ENCODE results near the gene HOXB5.

The HOXB5 gene

DNA sequence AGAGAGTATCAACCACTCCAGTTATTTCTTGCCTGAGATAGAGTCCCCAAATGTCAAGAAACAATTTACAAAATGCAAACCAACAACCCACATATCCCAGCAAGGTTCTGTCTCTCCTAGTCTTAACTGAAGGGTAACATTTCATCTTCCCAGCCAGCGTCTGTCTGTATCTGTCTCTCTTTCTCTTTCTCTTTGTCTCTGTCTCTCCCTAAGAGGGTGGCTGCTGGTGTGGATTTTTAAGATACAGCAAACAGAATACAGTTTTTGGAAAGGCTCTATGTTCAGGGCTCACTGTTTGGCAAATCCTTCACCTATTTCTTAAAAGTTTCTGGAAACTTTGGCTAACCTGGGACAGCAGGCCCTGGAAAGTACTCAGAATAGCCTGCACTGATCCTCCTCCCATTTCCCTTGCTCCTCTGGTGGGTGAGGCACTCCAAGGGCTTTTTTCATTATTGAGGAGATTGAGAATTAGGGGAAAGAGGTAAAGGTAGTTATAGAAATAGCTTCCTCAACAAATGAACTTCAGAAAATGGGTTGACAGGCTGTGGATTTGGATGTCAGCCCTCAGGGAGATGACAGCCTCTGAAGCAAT lies 21.7 kb downstream of the HOXB5 start:
- no peak for DNase-seq

DNA sequence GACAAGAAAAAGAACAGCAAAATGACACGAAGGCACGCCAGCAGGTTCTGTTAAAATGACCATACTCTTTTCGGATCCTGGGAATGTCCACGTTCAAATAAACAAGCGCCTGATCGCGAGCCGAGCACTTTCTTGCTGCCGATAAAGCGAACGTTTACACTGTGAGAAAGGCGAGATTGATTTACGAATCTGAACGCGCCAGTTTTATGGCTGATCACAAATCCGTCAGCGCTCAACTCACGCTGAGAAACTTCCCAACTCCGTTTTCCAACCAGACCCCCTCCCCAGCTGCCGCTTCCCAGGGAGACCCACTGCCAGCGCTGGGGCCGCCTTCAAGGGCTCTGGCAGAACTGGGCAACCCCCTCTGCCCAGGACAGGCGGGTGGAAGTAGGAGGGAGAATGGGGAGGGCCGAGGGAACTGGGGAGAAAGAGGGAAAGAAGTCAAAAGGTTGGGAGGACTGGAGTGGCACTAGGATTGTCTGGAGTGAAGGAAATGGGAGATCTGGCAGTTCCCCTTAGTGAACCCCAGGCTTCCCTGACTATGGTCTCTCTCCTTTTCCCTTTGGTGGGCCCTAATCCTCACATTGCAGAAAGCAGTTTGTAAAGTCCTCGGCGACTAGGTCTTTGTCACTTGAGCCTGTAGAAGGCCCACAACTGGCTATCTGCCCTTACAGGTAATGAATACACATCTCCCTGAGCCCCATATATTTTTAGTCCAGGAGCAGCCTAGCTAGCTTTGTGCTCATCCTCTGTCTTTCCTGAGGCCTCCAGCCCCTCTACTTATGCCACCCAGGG lies 22.4 kb downstream of the HOXB5 start:
- no peak for DNase-seq

DNA sequence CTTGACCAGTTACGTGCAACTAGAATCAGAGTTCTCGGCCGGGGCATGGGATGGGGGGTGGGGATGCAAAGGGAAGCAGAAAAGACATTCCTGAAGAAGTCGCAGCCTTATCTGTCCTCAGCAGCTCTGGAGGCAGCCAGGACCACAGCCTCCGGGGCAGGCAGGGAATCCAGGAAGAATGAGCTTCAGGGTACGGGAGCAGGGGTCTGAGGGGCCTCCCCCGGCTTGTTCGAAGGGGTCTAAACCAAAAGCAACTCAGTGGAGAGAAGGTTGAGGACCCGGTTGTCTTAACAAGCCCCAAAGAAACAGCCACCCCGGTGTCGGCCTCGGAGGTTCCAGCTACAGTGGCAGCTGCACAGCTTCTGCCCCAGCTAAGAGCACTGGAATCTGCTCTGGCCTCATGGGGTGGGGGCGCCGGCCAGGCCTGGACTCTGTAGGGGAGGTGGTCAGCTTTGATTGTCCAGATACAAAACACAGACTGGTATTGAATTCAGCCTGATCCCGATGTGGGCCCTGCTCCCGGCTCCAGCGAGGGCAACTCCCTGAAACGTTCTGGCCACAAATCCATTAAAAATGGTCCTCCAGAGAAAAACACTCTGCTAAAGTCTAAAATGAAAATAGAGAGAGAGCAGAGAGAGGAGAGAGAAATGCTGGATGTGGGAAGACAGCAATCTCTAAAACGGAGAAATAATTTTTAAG lies 23.1 kb downstream of the HOXB5 start:
- no peak for DNase-seq

DNA sequence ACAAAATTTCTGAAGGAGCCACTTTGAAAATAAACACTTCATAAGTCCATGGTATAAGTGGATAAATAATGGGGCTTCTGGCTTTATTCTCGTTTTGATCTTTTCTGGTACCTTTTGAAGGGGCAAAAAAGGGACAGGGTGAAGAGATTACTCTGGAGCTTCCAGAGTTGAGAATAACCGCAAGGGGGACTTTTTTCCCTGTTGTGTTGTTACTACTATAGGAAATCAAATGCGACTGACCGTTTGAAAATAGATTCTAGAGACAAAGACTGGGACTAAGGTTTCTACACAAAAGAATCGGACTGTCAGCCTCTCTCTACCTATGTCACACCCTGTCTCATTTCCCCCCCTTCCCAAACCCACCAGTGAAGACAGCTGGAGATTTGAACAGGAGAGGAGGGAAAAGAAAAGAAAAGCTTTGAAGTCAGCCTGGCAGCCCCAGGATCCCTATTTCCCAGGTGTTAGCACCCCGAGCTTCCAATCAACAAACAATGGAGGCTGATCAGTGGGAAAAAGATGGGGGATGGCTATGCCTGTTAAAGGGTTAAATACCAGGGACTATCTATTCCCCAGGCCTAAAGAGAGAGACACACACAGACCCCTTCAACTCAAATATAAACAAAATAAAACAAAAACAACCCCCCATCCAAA lies 23.8 kb downstream of the HOXB5 start:
- DNase-seq: no peak

DNA sequence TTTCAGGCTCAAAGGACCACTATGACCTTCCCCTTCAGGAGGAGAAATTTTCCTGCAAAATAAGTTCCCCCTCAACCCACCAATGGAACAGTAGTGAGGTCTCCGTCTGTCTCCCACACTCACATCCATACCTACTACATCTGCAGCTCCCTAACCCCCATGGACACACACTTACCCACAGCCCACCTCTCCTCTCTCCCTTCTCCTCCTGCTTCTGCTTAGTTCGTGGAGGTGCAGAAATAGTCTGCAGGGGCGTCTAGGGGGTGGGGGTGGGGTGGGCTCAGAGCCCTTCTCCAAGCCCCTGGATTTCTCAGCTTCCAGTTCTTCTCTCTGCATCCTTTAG lies 24.4 kb downstream of the HOXB5 start:
- no peak for DNase-seq

DNA sequence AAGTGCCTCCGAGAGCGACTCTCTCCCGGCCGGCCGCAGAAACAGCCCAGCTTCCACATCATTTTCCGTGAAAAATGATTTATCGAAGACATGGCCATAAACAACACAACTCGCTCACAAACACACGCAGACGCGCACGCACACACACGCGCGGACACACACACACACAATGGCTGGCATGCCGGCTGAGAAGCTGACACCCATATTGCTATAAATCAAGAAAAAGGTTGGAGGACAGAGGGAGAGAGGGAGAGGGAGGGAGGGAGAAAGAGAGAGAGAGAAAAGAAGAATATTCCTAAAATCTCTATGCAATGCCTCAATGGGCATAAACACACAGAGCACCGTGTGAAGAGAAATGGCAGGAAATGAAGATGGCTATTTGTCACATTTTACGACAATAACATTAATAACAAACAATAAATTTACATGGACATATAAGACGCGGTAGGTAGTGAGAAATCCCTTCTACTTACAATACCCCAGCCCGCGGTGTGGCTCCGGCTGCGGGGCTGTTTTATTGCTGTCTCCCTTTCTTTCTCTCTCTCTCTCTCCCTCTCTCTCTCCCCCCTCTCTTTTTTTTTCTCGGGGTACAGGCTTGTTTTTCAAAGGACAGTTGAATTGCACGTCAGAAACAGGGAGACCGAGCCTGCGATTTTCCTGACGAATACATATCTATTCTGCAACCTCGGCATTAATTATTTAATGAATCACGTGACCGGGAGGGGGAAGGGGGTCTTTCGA lies 24.9 kb downstream of the HOXB5 start:
- DNase-seq: no peak

DNA sequence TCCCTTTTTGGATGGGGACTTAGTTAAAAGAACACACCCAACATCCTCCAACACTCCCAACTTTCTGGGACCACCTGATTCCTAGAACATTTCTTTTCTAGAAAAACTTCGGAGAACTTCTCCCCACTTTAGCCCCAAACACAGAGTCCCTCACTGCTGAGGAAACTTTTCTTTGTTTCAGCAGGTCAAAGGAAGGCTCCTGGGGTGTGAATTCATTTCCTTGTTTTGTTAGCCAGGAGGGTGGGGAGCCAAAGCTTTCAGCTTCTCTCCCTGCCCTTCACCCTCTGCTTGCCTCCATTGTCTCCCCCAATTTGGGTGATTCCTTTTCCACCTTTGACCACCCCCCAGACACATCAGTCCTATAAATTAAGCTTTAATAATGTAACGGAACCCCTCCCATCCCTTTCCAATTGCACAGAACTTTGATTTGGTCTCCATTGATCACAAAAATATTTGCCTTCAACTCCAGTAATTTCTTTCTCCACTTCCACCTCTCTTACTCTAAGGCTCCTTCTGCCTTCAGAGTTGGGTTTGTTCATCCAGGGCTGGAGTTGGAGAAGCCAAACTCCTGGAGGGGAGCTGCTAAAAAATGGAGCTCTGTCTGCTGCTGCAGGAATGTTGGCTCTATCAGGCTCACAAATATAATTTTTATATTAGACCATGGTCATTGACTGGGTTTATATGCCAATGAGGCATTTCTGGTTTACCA lies 25.8 kb downstream of the HOXB5 start:
- no peak for DNase-seq

DNA sequence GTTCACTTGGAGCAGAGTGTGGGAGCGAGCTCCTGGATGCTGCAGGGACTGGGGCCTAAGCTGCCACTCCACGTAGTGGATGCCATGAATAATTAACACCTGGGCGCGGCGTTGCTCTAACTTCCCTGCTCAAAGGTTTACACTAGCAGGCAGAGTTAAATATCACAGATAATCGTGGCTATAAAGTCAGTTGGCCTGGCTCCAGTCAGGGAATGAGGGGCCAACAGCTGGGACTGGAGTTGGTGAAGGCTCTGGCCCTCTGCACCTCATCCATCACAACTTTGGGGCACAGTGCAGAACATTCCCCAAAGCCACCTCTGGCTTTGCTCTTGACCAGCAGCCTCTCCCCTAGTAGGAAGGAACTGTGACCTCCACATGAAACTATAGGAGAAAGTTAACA lies 26.4 kb downstream of the HOXB5 start:
- DNase-seq: no peak

DNA sequence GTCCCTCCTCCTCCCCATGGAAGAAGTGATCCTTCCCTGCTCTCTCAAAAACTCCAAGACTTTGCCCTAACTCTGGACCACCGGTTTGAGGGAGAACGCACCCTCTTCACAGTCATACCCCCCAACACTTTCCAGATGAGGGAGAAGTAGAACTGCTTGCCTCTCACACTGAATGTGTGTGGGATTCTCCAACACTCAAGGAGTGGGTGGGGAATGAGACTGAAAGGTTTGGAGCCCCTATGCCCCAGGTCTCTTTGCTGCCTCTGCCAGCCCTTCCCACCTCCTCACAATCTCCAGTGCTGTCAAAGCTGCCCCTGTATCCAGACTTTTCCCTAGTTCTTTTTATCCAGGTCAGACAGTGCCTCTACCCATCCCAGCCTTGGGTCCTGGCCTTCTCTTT lies 26.9 kb downstream of the HOXB5 start:
- no peak for DNase-seq

DNA sequence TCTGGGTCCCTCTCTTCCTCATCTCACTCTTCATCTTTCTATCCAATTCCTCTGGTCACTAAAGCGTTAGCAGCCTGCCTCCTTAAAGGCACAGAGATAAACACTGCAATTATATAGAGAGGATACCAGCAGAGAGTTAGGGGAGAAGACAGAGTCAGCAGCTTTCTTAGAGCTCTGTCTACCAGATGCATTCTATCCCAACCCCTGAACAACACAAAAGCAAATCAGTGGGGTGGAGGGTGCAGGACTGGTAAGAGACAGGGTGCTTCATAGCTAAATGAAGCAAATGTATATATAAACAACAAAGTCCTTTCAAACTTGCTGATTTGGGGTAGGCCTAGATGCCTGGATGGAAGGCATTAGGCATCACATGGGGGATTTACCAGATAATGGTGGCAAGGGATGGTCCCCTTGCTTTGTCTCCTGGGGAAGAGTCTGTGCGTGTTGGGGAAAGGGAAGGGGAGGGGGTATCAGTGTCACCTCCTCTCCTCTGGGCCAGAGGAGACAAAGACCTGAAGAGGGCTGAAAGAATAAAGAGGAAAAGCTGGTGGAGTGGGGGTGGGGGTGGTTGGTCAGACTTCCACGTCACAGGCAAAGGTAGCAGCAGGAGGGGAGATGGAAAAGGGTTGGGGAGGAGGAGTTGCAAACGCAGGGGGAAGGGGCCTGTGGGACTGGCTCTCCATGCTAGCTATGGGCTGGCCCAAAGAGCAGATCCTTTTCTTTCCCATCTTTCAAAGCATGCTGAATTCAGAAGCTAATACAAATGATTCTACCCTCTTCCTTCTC lies 27.5 kb downstream of the HOXB5 start:
- DNase-seq: no peak

DNA sequence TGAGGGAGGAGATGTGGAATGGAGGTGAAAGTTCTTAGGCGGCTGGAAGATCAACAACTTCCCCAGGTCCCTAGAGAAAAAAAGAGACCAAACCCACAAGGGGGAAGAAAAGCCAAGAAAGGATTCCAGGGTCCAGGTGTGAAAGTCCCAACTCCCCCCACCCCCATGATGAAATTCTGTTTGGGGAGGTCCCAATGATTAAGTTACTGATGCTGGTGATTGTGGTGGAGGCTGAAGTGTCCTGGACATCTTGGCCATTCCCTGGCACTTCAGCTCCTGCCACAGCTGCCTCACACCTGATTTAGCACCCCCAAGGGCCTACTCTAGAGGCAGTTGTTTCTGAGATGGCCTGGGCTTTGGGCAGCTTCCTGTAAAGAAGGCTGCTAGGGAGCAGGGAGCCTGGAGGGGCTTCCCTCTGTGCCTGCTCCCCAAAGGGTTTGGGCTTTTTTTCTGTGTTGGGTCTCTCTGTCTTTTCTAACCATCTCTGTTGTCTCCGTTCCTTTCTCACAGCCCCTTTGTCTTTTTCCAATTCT lies 28.5 kb downstream of the HOXB5 start:
- no peak for DNase-seq

DNA sequence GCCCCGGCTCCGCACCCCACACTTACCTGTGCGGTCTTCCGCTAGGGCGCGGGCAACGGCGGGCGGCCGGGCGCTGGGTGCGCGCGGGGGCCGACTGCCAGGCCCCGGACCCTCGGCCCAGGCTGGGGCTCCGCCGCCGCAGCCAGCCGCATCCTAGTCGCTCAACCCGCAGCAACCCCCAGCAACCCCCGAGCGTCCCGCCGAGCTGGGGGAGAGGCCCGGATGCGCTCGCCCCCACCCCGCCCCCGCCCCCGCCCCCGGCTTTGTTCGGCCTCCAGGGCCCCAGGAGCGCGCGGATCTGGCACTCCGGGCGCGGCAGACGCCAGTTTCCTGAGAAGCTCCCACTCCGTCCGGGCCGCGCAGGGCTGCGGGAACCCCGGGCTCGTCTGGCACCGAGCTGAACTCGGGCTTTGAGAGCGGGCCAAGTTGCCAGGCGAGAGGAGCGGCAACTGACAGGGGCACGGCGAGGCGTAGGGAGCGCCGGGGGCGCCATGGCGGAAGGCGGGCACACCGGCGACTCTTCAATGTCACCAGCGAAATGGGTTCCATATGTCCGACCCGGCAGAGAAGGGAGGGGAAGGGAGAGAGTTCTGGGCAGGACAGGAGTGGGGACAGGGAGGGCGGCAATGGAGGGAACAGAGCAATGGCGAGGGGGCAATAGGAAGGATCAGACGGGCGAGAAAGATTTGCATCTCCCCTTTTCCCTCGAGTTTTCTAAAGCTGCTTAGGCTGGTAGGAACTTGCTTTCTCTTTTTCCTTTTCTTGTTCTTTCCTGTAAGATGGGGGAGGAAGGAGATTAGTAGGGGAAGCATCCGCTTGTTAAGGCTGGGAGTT lies 29.2 kb downstream of the HOXB5 start:
- no peak for DNase-seq

DNA sequence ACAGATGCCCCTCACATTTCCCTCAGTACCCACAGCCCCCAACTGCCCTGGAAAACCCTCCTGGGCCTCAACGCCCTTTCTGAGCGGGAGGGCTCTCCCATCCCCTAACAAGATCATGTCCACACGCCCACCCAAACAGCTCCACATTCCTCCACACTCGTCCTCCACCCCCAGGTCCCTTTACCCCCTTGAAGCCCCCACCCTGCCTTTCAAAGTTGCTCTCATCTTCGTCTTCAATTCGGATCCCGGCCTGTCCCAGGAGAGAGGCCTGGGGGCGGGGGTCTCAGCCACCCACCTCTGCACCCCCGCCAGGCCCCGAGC lies 29.8 kb downstream of the HOXB5 start:
- no peak for DNase-seq

DNA sequence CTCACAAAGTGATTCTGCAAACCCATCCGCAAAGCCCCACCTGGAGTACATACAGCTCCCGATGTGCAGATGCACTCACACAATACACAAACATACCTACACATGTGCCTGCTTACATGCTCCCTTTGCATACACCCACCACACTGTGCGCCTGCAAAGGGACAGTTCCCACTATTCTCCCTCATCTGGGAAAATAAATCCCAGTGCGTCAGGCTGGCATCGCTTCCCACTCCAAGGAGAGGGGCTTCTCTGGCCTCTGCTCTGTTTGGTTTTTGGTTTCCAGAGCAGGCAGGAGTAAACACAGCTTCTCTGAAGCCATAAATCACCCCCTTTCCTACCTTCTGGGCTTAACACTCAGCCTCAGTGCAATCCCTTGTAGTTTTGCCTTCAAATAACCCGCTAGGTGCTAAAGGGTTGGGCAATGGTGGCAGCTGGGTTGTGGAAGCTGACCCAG lies 30.2 kb downstream of the HOXB5 start:
- no peak for DNase-seq

DNA sequence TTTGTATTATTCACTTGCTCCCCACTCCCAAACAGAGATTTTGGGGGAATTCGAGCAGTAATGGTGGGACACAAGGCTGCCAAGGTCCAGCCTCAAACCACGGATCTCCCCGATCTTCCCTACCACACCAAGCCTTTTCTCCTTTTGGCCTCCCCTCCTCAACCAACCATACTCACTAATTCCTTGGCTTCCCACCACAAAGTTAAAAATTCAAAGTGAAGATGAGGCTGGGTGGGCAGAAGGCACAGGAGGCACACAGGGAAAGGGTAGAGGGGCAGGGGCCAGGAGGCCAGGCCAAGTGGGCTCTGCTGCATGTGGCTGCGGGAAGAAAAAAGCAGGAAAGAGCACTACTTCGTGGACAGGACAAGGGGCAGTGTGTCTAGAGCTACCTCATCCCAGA lies 30.6 kb downstream of the HOXB5 start:
- DNase-seq: no peak

DNA sequence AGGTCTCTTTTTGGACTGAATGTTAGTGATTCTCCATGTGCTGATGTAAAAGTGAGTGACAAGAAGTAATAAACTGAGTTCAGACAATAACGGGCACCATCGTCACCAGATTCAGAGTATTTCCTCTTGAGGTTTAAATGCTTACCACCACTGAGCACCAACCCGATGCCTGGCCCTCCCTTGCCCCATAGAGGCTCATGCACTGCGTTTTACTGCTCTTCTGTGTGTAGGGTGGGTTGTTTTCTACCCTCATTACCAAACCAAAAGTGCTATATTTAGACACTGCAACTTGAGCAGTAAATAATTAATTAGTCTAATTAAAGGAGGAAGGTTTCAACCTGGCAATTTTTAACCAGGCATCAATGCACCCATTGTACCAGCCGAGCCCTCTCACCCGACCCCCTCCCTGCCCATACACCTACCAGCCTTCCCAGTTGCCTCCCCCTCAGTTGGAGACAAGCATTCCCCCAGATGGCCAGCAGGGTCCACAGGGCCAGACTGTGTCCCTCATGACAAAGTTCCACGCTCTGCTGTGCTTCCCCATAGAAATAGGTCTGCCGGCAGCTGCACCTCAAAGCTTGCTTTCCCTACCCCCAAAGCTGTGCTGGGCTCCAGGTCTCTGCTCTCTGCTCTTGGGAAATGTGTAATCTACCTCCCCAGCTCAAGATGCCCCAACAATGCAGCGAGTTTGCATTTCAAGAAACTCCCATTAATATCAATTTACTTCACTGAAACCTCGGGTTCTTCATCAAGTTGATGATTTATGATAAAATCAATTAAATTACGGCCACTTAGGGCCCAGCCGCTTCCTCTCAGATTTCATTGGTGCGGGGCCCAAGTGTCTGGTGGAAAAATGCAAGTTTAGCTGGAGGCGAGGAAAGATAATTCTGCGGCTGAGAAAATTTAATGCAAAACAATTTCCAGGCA lies 31.4 kb downstream of the HOXB5 start:
- DNase-seq: no peak

DNA sequence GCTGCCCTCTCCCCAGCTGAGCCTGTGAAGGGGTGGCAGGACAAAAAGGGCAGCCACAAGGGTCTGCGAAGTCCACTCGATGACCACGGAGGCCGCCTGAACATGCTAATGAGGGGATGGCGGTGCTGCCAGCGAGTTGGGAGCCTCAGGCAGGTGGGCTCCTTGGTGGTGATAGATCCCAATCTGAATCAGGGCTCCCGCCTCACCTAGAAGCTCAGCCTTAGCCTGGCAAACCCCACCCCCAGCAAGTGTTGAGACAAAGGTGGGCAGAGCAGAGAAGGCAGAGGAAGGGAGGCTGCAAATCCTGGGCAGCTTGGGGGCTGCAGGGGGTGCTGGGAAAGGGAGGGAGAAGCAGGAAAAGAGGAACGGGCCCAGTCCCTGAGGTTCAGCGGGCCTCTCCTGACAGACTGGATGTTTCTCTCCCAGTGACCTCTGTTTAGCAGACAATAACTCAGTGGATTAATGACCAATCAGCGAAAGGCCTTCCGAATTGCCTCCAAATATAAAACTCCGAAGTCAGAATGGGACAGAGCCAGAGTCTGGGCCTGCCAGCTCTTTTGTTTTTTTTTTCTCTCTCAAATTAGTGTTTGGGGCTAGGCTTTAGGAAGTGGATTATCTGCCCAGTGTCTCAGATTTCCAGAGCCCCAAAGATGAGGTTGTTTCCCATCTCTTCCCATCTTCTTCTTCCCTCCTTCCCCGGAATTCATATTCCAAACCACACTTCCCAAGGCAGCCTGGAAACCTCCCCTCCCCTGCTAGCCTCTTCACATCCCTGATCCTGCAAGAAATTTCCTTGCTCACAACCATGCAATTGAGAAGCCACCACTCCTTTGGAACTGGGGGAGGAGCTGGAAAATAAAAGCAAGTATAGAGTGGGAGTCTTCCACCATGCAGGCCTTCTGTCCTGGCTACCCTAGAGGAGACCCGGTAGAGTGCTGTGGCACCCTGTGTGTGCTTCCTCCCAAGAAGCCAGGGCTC lies 33.5 kb downstream of the HOXB5 start:
- DNase-seq: no peak
